Activated CD4-positive, alpha-beta T cell treated with anti-CD3 and anti-CD28 coated beads, Interleukin-2, amount 50 U/mL, for 16 hours (primary cell): Measurements from ENCODE around the gene GOLGA8B.
"Not testable (repeated sequence)": the region's sequence is repeated elsewhere in the genome, so short reads cannot be mapped to it uniquely, and the experiment has no call there.

Source experiments
- DNase-seq: peaks from one replicate; pipeline ENCODE4 v3.0.0-alpha.2; 2020

GOLGA8B gene

GRCh38 chr15:34555162-34555561 lies 28.3 kb downstream of the GOLGA8B start:
- peak; percentile 12 for DNase-seq

- DNase-seq, result not testable (repeated sequence)
These were observed 28.7 kb downstream of the GOLGA8B start for GRCh38 chr15:34554716-34555115.

DNA sequence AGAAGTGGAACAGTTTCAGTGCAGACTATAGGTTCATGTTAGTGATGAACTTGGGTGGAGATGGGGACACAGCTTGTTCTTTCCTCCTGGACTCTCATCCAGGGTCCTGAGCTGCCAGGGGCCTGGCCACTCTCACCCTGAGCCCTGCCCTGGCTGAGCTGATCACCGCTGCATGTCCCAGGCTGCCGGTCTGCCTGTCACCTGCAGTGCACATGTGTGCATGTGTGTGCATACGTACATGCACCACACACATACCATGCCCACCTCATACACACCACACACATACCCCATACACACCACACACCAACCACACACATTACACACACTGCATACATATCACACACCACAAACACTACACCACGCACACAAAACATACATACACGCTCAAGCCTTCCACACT lies 29.3 kb downstream of the GOLGA8B start:
- DNase-seq, result not testable (repeated sequence)

DNA sequence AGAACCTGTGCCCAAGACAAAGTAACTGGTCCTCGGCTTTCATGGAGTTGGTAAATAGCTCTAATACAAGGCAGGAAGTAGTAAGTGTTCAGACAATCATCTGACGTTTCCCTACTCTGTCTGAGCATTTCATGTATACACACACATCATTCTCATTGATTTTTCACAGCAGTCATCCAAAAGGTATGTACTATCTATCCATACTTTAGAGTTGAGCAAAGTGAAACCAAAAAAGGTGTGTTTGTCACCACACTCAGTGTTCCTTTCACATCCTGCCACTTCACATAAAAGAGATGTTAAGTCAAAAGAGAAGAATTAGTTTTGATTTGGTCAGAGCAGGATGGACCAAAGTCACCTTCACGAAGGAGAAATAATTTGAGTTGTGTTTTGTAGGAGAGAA lies 33.3 kb downstream of the GOLGA8B start:
- DNase-seq, result not testable (repeated sequence)

- DNase-seq, result not testable (repeated sequence)
These were observed 34.1 kb downstream of the GOLGA8B start for GRCh38 chr15:34549381-34549809.

GRCh38 chr15:34543860-34544649 lies 39.4 kb downstream of the GOLGA8B start:
- not testable (repeated sequence) for DNase-seq

- not testable (repeated sequence) for DNase-seq
These were observed 47.6 kb downstream of the GOLGA8B start for GRCh38 chr15:34535857-34536256.
